HG02885 (cell line): Measurements from ENCODE around the gene DKK2.

ENCODE experiments used
- ATAC-seq: cut with Tn5 transposase; IDR thresholded peaks from one replicate; pipeline ENCODE4 v1.9.1; 2021; ENCODE audit warnings: mild to moderate bottlenecking; ENCODE audit not compliant: unreplicated experiment, poor library complexity

DKK2 gene

DNA sequence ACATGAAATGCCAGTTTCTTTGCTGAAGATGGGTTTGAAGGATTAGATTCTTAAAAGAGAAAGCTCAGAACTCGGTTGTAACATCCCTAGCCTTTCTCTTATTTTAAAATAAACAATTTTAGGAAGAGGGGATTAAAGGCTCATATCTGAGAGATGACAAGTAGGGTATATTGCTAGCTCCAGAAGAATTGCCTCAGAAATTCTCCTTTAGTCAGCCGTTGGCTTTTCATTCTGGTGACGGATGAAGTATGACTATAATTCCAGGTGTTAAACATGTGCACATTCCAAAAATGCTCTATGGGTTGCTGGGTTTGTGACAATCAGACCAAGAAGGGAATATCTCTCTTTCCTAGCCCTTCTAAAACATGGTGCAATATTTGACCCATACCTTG is 17.8 kb downstream of the DKK2 start:
- ATAC-seq, result no peak

DNA sequence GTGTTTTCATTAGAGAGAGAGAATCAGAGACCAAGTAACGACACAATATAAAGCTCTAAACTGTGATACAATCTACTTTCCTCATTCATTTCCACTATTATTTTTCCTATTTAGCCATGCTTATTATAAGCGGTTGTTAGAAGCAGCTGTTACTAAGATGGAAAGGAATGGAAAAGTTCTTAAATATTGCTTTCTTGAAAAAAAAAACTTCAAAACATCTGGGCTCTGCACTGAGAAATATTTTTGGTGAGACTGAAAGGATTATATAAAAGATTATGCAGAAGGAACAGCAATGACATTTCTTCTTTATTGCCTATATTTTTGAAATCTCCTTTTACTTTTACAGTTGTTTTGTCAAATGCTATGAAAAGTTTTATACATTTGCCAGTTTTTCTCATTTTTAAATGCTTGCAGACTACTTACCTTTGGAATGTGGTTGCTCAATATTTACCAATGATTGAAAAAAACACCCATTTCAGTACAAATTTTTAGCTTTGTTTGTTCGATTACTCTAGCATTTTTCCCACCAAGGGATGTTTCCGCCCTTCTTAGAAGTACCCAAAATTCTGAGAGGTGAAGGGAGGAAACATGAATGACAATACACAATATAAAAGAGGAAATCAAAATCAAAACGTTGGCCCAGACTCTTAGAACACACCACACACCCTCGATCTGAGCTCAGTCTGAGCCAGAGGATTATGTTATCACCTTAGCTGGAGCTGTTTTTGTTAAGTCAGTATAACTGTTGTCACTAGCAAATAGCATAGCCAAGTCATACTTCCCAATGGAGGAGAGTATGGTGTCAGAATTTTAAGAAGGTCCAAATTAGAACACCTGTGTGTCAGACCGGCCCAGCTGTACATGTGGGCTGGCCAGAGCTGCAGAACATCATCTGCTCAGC is 18.4 kb downstream of the DKK2 start:
- ATAC-seq, result no peak

- no peak for ATAC-seq
Observed at GRCh38 chr4:107011312-107011711, 24.8 kb downstream of the DKK2 start.

DNA sequence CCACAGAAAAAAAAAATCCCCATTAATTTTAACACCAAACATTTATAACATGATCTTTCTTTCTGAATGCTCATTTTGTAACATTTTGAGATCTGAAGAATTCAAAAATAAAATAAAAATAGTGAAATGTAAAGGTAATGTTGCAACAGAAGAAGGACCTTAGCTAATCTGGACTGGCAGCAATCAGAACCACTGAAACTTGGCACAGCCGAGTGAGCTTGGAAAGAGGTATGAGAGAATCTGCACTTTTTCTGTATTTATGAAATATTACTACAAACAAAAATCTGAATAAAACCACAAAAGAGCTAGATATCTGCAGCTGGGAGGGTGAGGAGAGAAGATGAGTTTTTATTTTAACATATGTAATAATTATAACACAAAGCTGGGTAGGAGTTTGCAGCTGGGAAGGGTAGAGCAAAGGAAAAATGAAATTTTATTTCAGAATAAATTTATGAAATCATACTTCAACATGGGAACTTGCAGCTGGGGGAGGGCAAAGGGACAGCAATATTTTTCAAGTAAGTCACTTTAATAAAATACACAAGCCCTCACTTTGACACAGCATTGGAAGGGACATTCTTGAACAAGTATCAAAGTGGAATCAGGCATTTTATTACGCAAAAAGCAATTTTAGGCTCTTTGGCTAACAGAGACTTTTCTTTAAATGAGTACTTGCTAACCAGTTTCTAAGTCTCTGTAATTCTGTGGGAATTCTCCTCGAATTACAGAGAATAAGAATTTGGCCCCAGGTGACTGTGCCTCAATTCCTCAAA is 26.7 kb downstream of the DKK2 start:
- ATAC-seq, result no peak

DNA sequence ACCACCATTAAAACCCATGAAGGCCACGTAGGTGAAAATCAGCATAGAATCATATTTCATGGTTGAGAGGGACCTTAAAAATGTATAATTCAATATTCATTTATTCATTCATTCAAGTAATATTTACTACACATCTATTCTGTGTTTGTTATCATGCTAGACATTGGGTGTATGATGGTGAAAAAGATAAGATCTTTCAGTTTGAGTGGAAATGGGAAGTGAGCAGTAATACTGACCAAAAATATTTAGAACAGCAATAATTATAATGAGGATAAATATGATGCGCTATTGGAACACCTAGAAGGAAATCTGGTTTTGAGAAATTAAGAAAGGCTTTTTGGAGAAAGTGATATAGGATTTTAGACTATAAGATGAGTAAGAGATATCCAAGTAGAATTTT is 28.0 kb downstream of the DKK2 start:
- ATAC-seq, result no peak

- ATAC-seq, result peak; percentile 57
Observed at GRCh38 chr4:107006218-107006617, 29.9 kb downstream of the DKK2 start.

DNA sequence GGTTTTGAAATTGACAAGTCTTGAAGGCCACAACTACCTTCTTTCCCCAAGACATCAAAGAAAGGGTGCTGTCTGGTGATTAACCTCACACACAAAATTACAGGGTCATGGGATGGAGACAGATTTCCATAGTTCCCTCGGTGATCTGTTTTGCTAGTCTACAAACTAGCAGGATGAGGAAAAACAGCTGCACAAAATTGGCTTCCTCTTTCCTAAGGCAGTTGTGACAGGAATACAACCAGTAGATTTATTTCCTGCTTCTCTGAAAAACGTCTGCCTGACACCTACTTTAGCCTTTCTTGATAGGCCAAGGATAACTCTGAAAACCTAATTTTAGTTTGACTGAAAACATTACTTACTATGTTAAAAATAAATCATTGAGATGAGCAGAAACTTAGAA is 39.6 kb downstream of the DKK2 start:
- ATAC-seq, result no peak

DNA sequence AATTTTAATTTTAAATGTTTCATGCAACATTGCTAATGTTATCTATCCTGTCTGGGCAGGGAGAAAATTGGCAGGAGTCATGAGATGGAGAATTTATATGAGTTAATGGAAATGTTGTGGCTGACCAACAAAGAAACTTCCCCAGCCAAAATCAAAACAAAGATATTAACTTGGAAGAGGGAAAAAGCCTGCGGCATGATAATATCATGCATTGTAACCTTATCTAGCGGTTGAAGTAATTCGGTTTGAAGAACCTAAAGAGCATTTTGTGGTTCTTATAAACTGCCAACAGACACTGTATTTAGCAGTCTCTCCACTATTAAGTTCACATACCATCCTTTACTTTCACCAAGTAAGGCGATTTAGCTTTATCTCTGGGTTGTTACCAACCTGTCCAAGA is 42.3 kb downstream of the DKK2 start:
- ATAC-seq, result no peak

GRCh38 chr4:106987311-106987710 is 48.8 kb downstream of the DKK2 start:
- no peak for ATAC-seq

- no peak for ATAC-seq
Observed at GRCh38 chr4:106986486-106986885, 49.6 kb downstream of the DKK2 start.

DNA sequence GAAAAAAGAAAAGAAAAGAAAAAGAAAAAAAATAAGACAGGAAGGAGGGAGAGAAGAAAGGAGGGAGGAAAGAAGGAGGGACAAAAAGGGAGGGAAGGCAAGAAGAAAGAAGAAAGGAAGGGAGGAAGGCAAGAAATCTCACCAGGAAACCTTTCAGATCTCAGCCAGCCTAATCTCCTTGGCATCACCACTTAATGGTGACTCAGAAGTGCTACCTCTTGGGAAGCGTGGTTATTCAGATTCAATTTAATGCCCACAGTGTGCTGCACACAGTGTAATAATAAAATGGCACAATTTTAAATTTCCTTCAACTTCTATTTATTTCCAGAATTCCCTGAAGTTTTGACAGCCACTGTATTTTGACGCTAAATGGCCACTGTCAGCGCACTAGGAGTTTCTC is 50.3 kb downstream of the DKK2 start:
- ATAC-seq, result no peak

GRCh38 chr4:106982711-106983211 is 53.4 kb downstream of the DKK2 start:
- no peak for ATAC-seq

DNA sequence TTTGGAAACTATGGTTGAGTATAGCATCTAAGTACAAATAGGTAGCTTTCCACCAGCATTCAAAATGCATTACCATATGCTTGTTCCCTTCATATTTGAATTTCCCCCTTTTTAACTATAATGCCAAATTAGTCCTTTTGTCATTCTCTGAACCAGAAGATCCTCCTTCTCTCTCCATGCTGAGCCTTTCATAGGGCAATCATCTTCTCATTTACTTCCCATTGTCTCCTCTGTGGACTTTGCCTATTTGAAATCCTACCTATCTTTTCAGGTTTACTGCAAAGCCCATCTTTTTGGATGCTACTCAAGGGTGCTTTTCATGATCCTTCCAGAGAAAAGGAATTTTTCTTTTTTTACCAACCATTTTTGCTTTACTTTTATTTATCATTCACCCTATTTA is 54.7 kb downstream of the DKK2 start:
- ATAC-seq, result no peak

GRCh38 chr4:106979476-106979875 is 56.6 kb downstream of the DKK2 start:
- no peak for ATAC-seq

DNA sequence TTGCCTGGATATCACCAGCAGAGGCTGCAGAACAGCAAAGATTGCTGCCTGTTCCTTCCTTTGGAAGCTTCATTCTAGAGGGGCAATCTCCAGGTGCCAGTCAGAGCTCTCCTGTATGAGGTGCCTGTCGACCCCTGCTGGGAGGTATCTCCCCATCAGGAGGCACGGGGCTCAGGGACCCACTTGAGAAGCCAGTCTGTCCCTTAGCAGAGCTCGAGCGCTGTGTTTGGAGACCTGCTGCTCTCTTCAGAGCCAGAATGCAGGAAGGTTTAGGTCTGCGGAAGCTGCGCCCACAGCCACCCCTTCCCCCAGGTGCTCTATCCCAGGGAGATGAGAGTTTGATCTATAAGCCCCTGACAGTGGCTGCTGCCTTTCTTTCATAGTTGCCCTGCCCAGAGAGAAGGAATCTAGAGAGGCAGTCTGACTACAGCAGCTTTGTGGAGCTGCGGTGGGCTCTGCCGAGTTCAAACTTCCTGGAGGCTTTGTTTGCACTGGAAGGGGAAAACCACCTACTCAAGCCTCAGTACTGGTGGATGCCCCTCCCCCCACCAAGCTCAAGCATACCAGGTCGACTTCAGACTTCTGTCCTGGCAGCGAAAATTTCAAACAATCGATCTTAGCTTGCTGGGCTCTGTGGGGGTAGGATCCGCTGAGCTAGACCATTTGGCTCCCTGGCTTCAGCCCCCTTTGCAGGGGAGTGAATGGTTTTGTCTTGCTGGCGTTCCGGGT is 57.9 kb downstream of the DKK2 start:
- ATAC-seq, result no peak

GRCh38 chr4:106971636-106972035 is 64.5 kb downstream of the DKK2 start:
- no peak for ATAC-seq

DNA sequence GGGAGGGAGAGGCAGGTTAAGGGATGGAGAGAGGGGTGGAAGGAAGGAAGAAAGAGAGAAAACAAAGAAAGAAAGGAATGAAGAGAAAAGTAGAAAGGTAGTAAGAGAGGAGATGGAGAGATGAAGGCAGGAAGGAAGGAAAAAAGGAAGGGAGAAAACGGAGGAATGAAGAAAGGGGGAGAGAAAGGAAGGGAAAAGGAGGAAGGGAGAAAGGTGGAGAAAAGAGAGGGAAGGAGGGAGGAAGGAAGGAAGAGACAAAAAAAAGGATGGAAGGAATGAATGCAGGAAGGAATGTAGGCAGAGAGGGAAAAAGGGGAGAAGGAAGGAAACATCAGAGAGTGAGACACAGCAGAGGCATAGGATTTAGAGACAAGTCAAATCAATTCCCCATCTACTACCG is 68.2 kb downstream of the DKK2 start:
- ATAC-seq, result no peak

DNA sequence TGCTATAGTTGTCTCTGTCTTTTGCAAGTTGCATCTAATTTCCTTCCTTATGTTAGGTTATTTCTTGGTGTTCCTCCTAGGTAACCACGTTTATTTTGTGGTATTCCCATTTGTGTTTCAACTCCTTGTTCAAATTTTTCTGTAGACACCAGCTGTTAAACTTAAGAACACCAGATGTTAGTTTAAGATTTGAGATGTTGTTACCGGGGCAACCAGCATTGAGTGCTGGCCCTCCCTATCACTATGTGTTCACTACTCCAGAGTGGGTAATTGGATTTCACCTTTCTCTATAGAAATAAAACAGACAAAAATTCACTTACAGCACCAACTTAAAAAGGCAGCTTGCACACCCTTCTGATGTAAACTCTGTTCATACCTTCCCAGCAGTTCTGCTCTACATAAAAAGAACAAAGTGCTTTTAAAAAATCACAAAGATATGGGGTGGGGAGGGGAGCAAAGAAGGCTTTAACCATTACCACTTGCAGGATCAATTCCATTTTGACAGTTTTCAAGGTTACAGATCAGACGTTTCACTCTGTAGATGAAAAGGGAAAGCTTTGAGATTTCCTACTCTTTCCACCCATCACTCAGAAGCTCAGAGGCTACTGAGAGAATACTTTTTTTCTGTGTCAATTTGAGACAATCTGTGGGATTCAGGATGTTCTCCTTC is 82.9 kb downstream of the DKK2 start:
- ATAC-seq, result no peak

GRCh38 chr4:106951891-106952290 is 84.2 kb downstream of the DKK2 start:
- ATAC-seq, result no peak

DNA sequence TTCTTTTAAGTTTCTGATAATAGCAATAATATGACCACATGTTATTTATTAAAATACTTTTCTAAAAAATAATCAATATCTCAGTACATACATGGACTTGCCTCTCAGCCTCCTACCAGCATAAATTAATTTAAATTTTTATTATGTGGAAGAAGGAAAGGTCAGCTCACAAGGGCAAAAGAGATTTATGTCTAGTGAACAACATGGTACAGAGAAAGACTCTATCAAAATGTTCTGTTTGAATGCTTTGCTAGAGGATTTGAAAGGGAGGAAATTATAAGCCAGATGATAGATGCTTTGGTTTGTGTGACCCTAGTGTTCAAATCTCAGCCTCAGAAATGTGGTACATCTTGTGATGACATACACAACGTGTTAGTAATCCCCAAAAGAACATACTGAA is 94.3 kb downstream of the DKK2 start:
- ATAC-seq, result no peak
